T-helper 2 cell treated with Interferon-gamma antibody and Interleukin-4, amounts not matched to agents 5 μg/mL and 100 μg/mL, for 36 hours (primary cell): Measurements from ENCODE around the gene DRAXIN.

Experiments
- DNase-seq: peaks from one replicate; pipeline ENCODE4 v3.0.0; 2021; ENCODE audit warnings: low spot score
- H3K27ac Mint-ChIP-seq: one replicate; pipeline ENCODE4 v1.8.0; 2021; ENCODE audit warnings: mild to moderate bottlenecking, mixed read lengths
- H3K27me3 Mint-ChIP-seq: one replicate; pipeline ENCODE4 v1.8.0; 2021; ENCODE audit warnings: low read depth, mixed read lengths
- H3K36me3 Mint-ChIP-seq: one replicate; pipeline ENCODE4 v1.8.0; 2021; ENCODE audit warnings: low read depth, mixed read lengths
- H3K4me1 Mint-ChIP-seq: one replicate; pipeline ENCODE4 v1.8.0; 2021; ENCODE audit warnings: low read depth, mixed read lengths
- H3K4me3 Mint-ChIP-seq: one replicate; pipeline ENCODE4 v1.8.0; 2022; ENCODE audit warnings: mild to moderate bottlenecking, moderate library complexity, mixed read lengths
- H3K9me3 Mint-ChIP-seq: one replicate; pipeline ENCODE4 v1.8.0; 2021; ENCODE audit warnings: mixed read lengths

Gene DRAXIN

GRCh38 chr1:11736746-11737639, 45.5 kb downstream of the DRAXIN start:
- peak overlapping the region; percentile 23 for H3K27ac Mint-ChIP-seq
- peak; percentile 47 for DNase-seq

GRCh38 chr1:11738096-11738495, 46.6 kb downstream of the DRAXIN start:
- peaks cover 19% of the 10 kb centered on the region for H3K36me3 Mint-ChIP-seq
- H3K4me1 Mint-ChIP-seq, result peaks cover 69% of the 10 kb centered on the region
- no peak for DNase-seq
- H3K9me3 Mint-ChIP-seq, result no peaks in the 10 kb centered on the region
- H3K4me3 Mint-ChIP-seq, result no peak overlapping the region
- no peak overlapping the region for H3K27ac Mint-ChIP-seq
- peaks cover 18% of the 10 kb centered on the region for H3K27me3 Mint-ChIP-seq

More at GRCh38 chr1:11736746-11737639, 45.5 kb downstream of the DRAXIN start:
- H3K4me3 Mint-ChIP-seq, result peak overlapping the region; percentile 96
- peaks cover 15% of the 10 kb centered on the region for H3K27me3 Mint-ChIP-seq
- no peaks in the 10 kb centered on the region for H3K9me3 Mint-ChIP-seq
- peaks cover 13% of the 10 kb centered on the region for H3K36me3 Mint-ChIP-seq
- H3K4me1 Mint-ChIP-seq, result peaks cover 64% of the 10 kb centered on the region

GRCh38 chr1:11738783-11739182, 47.3 kb downstream of the DRAXIN start:
- no peak overlapping the region for H3K27ac Mint-ChIP-seq
- H3K36me3 Mint-ChIP-seq, result peaks cover 20% of the 10 kb centered on the region
- H3K4me3 Mint-ChIP-seq, result no peak overlapping the region
- H3K4me1 Mint-ChIP-seq, result peaks cover 67% of the 10 kb centered on the region
- no peaks in the 10 kb centered on the region for H3K9me3 Mint-ChIP-seq
- DNase-seq, result no peak
- H3K27me3 Mint-ChIP-seq, result peaks cover 18% of the 10 kb centered on the region

- peak overlapping the region; percentile 27 for H3K27ac Mint-ChIP-seq
- H3K4me1 Mint-ChIP-seq, result peaks cover 63% of the 10 kb centered on the region
- peak; percentile 43 for DNase-seq
- H3K36me3 Mint-ChIP-seq, result peaks cover 22% of the 10 kb centered on the region
- H3K9me3 Mint-ChIP-seq, result no peaks in the 10 kb centered on the region
- H3K27me3 Mint-ChIP-seq, result peaks cover 18% of the 10 kb centered on the region
- peak overlapping the region; percentile 79 for H3K4me3 Mint-ChIP-seq
Observed at GRCh38 chr1:11740258-11741192, 49.0 kb downstream of the DRAXIN start.

GRCh38 chr1:11741482-11741881, 50.0 kb downstream of the DRAXIN start:
- H3K4me3 Mint-ChIP-seq, result peak overlapping the region; percentile 79
- no peak for DNase-seq
- H3K27ac Mint-ChIP-seq, result no peak overlapping the region
- H3K36me3 Mint-ChIP-seq, result peaks cover 26% of the 10 kb centered on the region
- H3K4me1 Mint-ChIP-seq, result peaks cover 63% of the 10 kb centered on the region
- no peaks in the 10 kb centered on the region for H3K9me3 Mint-ChIP-seq
- peaks cover 18% of the 10 kb centered on the region for H3K27me3 Mint-ChIP-seq

GRCh38 chr1:11741919-11742558, 50.5 kb downstream of the DRAXIN start:
- Mint-ChIP-seq H3K4me3 (peak overlapping the region; percentile 79), H3K36me3 (peaks cover 26% of the 10 kb centered on the region), H3K27ac (no peak overlapping the region), H3K9me3 (no peaks in the 10 kb centered on the region), H3K4me1 (peaks cover 59% of the 10 kb centered on the region), H3K27me3 (peaks cover 18% of the 10 kb centered on the region)
- no peak for DNase-seq

GRCh38 chr1:11744287-11744686, 52.8 kb downstream of the DRAXIN start:
- H3K27me3 Mint-ChIP-seq, result peaks cover 7% of the 10 kb centered on the region
- no peak overlapping the region for H3K4me3 Mint-ChIP-seq
- H3K27ac Mint-ChIP-seq, result no peak overlapping the region
- H3K36me3 Mint-ChIP-seq, result peaks cover 19% of the 10 kb centered on the region
- H3K9me3 Mint-ChIP-seq, result no peaks in the 10 kb centered on the region
- no peak for DNase-seq
- H3K4me1 Mint-ChIP-seq, result peaks cover 42% of the 10 kb centered on the region

- H3K4me3 Mint-ChIP-seq, result no peak overlapping the region
- peak overlapping the region; percentile 22 for H3K27ac Mint-ChIP-seq
- H3K4me1 Mint-ChIP-seq, result peaks cover 26% of the 10 kb centered on the region
- no peak for DNase-seq
- no peaks in the 10 kb centered on the region for H3K9me3 Mint-ChIP-seq
- peaks cover 3% of the 10 kb centered on the region for H3K27me3 Mint-ChIP-seq
- peaks cover 17% of the 10 kb centered on the region for H3K36me3 Mint-ChIP-seq
Observed at GRCh38 chr1:11746092-11746491, 54.6 kb downstream of the DRAXIN start.

GRCh38 chr1:11746795-11747487, 55.4 kb downstream of the DRAXIN start:
- peaks cover 3% of the 10 kb centered on the region for H3K27me3 Mint-ChIP-seq
- no peaks in the 10 kb centered on the region for H3K9me3 Mint-ChIP-seq
- H3K27ac Mint-ChIP-seq, result no peak overlapping the region
- DNase-seq, result no peak
- no peak overlapping the region for H3K4me3 Mint-ChIP-seq
- H3K36me3 Mint-ChIP-seq, result peaks cover 17% of the 10 kb centered on the region
- peaks cover 17% of the 10 kb centered on the region for H3K4me1 Mint-ChIP-seq

GRCh38 chr1:11748294-11749202, 57.0 kb downstream of the DRAXIN start:
- no peak for DNase-seq
- H3K9me3 Mint-ChIP-seq, result no peaks in the 10 kb centered on the region
- H3K36me3 Mint-ChIP-seq, result peaks cover 10% of the 10 kb centered on the region
- H3K27ac Mint-ChIP-seq, result peak overlapping the region; percentile 80
- no peak overlapping the region for H3K4me3 Mint-ChIP-seq
- H3K27me3 Mint-ChIP-seq, result no peaks in the 10 kb centered on the region
- H3K4me1 Mint-ChIP-seq, result peaks cover 12% of the 10 kb centered on the region

GRCh38 chr1:11749203-11749689, 57.7 kb downstream of the DRAXIN start:
- no peaks in the 10 kb centered on the region for H3K9me3 Mint-ChIP-seq
- no peak for DNase-seq
- H3K27me3 Mint-ChIP-seq, result no peaks in the 10 kb centered on the region
- peaks cover 10% of the 10 kb centered on the region for H3K36me3 Mint-ChIP-seq
- H3K27ac Mint-ChIP-seq, result peak overlapping the region; percentile 80
- peaks cover 12% of the 10 kb centered on the region for H3K4me1 Mint-ChIP-seq
- H3K4me3 Mint-ChIP-seq, result no peak overlapping the region

- H3K9me3 Mint-ChIP-seq, result no peaks in the 10 kb centered on the region
- no peak overlapping the region for H3K4me3 Mint-ChIP-seq
- H3K27ac Mint-ChIP-seq, result no peak overlapping the region
- peaks cover 12% of the 10 kb centered on the region for H3K4me1 Mint-ChIP-seq
- DNase-seq, result no peak
- H3K36me3 Mint-ChIP-seq, result peaks cover 8% of the 10 kb centered on the region
- H3K27me3 Mint-ChIP-seq, result no peaks in the 10 kb centered on the region
Observed at GRCh38 chr1:11749996-11750395, 58.5 kb downstream of the DRAXIN start.
